ENCODE measurements around the gene CCDC9B.

DNA sequence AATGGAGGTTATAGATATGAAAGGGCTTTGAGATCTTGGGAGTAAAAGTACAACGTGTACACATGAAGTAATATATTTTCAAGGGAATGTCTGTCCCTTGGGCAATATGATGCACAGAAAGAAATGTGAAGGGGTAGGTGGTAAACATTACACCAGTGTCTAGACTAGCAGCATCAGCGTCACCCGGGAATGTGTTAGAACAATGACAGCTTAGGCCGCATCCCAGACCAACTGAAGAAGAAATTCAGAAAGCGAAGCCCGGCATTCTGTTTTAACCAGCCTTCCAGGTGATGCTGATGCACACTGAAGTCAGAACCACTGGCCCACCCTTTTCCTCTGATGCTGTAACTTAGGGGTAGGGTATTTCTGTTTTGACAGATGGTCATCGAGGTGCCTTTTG, 10.9 kb downstream of the CCDC9B start:
- TF ChIP-seq, protein P1, sequence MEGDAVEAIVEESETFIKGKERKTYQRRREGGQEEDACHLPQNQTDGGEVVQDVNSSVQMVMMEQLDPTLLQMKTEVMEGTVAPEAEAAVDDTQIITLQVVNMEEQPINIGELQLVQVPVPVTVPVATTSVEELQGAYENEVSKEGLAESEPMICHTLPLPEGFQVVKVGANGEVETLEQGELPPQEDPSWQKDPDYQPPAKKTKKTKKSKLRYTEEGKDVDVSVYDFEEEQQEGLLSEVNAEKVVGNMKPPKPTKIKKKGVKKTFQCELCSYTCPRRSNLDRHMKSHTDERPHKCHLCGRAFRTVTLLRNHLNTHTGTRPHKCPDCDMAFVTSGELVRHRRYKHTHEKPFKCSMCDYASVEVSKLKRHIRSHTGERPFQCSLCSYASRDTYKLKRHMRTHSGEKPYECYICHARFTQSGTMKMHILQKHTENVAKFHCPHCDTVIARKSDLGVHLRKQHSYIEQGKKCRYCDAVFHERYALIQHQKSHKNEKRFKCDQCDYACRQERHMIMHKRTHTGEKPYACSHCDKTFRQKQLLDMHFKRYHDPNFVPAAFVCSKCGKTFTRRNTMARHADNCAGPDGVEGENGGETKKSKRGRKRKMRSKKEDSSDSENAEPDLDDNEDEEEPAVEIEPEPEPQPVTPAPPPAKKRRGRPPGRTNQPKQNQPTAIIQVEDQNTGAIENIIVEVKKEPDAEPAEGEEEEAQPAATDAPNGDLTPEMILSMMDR (IDR thresholded peaks at IDR 0.05), result no peak
- no peak for TF ChIP-seq POLR2A (IDR thresholded peaks at IDR 0.05)

All from uterus (tissue), 2 donors.